HL-60 (cell line): ENCODE data around the gene CYP2D6.
"Not testable (repeated sequence)": the region's sequence is repeated elsewhere in the genome, so short reads cannot be mapped to it uniquely, and the experiment has no call there.

Experiments
- DNase-seq, 2 experiments: peaks; one replicate each; pipeline ENCODE4 v3.0.0-alpha.2; 2010 to 2020; ENCODE audit warnings: low read depth in 1 of 2, low spot score in 1 of 2
- H3K27ac ChIP-seq: fragments of 250-450 bp; sonication (Bioruptor Pico); replicated peaks from 2 replicates; pipeline ENCODE4 v1.5.1; 2020; ENCODE audit warnings: mild to moderate bottlenecking, moderate library complexity
- H3K27me3 ChIP-seq: fragments of 250-450 bp; sonication (Bioruptor Pico); 2 replicates; pipeline ENCODE4 v1.5.1; 2021; ENCODE audit warnings: mild to moderate bottlenecking, moderate library complexity; ENCODE audit not compliant: insufficient read depth, poor library complexity, severe bottlenecking
- H3K4me3 ChIP-seq: replicated peaks from 2 replicates; pipeline ENCODE4 v1.5.1; 2011; ENCODE audit warnings: mild to moderate bottlenecking, control low read depth, low read length; ENCODE audit not compliant: insufficient read depth
- GABPA ChIP-seq: IDR thresholded peaks from 2 replicates; pipeline ENCODE4 v1.6.1; 2012; ENCODE audit warnings: low read depth
- POLR2AphosphoS5 ChIP-seq: IDR thresholded peaks from 2 replicates; pipeline ENCODE4 v1.6.1; 2012; ENCODE audit warnings: low read depth
- SPI1 ChIP-seq: IDR thresholded peaks from 2 replicates; pipeline ENCODE4 v1.6.1; 2012; ENCODE audit warnings: low read depth, mild to moderate bottlenecking, borderline replicate concordance
- long read RNA-seq: library from polyadenylated mRNA; unstranded; transcript quantifications from one replicate; pipeline ENCODE4 v2.0.0, GENCODE V29; 2020
- TF ChIP-seq, protein P1 (sequence below): IDR thresholded peaks from one replicate; pipeline ENCODE4 v1.5.1; 2011; ENCODE audit warnings: low read length, control low read depth, inconsistent platforms; ENCODE audit not compliant: insufficient read depth
- TF ChIP-seq, protein P2 (sequence below): IDR thresholded peaks from 2 replicates; pipeline ENCODE4 v1.6.1; 2012; ENCODE audit warnings: low read depth; ENCODE audit not compliant: insufficient replicate concordance

Gene CYP2D6
- long read RNA-seq, partial matches to known transcripts, result 0 of 1 reads
- long read RNA-seq, other reads (novel, unspliced or antisense), result 1 of 1 reads

DNA sequence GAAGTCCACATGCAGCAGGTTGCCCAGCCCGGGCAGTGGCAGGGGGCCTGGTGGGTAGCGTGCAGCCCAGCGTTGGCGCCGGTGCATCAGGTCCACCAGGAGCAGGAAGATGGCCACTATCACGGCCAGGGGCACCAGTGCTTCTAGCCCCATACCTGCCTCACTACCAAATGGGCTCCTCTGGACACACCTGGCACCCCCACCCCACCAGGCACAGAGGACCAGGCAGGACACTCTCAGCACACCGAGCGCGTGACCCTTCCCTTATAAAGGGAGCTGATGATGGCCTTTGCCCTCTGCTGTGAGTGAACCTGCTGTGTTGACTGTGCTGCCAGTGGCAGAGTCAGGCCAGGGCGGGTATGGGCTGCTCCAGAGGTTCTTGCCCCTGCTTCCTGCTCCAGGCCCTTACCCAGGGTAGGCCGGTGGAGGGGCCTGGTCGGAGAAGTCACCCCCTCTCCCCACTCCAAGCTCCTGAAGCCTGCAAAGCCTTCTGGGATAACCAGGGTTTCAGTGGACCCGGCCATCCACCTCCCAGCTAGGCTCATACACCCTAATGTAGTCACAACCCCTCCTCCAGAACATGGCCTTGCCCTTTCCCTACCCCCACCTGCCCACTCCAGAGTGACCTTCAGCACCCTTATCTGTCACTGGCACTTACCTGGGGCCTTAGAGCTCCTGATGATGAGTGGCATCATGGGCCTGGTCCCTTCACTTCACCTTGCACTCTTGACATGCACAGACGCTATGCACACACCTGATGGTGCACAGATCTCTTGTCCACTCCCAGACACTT is at the start of gene CYP2D6:
CYP2D6 (minus strand) TSS at position 172 of the 793 bp plus-strand sequence; CDS start at position 153, 19 bp downstream.
- H3K4me3 ChIP-seq, DNase-seq, H3K27me3 ChIP-seq, H3K27ac ChIP-seq: not testable (repeated sequence)

DNA sequence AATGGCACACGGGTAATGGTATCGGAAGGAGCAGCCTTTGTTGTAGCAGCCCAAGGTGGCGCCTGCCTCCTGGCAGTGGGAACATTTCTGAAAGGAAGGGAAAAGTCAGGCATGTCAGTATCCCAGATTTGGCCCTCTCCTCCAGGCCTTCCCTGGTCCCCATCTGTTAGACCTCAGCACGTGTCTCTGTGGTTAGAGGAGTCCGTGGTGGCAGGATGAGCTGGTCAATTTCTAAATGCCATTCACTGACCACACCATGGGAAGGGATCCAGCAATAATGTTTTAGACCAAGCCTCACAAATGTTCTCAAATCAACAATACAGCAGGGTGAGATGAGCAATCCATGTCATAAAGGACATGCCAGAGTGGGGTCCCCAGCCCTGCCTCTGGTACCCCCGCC is 49.0 kb upstream of the CYP2D6 start:
- DNase-seq, result no peak
- no peak overlapping the region for H3K4me3 ChIP-seq
- TF ChIP-seq, protein P1, sequence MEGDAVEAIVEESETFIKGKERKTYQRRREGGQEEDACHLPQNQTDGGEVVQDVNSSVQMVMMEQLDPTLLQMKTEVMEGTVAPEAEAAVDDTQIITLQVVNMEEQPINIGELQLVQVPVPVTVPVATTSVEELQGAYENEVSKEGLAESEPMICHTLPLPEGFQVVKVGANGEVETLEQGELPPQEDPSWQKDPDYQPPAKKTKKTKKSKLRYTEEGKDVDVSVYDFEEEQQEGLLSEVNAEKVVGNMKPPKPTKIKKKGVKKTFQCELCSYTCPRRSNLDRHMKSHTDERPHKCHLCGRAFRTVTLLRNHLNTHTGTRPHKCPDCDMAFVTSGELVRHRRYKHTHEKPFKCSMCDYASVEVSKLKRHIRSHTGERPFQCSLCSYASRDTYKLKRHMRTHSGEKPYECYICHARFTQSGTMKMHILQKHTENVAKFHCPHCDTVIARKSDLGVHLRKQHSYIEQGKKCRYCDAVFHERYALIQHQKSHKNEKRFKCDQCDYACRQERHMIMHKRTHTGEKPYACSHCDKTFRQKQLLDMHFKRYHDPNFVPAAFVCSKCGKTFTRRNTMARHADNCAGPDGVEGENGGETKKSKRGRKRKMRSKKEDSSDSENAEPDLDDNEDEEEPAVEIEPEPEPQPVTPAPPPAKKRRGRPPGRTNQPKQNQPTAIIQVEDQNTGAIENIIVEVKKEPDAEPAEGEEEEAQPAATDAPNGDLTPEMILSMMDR, result no peak
- TF ChIP-seq POLR2AphosphoS5, result no peak
- TF ChIP-seq GABPA, result no peak
- no peak overlapping the region for H3K27ac ChIP-seq
- H3K27me3 ChIP-seq, result no peaks in the 10 kb centered on the region

DNA sequence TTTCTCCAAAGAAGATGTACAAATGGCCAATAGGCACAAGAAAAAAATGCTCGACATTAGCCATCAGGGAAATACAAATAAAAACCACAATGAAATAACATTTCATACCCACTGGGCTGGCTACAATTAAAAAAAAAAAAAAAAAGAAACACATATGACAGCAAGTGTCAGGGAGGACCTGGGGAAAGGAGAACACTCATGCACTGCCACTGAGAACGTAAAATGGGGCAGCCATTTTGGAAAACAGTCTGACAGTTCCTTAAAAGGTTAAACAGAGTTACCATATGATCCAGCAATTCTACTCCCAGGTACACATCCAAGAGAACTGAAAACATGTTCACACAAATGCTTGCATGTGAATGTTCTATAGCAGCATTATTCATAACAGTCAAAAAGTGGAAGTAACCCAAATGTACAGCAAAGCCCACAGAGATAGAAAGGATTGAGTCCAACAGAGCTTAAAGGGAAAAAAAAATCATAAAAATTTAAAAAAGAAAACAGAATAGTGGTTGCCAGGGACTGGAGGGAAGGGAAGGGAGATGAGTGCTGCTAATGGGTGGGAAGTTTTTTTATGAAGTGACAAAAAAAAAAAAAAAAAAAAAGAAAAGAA is 48.4 kb upstream of the CYP2D6 start:
- no peak for TF ChIP-seq POLR2AphosphoS5
- TF ChIP-seq GABPA, result no peak
- TF ChIP-seq, protein P1, result no peak
- TF ChIP-seq, protein P2, sequence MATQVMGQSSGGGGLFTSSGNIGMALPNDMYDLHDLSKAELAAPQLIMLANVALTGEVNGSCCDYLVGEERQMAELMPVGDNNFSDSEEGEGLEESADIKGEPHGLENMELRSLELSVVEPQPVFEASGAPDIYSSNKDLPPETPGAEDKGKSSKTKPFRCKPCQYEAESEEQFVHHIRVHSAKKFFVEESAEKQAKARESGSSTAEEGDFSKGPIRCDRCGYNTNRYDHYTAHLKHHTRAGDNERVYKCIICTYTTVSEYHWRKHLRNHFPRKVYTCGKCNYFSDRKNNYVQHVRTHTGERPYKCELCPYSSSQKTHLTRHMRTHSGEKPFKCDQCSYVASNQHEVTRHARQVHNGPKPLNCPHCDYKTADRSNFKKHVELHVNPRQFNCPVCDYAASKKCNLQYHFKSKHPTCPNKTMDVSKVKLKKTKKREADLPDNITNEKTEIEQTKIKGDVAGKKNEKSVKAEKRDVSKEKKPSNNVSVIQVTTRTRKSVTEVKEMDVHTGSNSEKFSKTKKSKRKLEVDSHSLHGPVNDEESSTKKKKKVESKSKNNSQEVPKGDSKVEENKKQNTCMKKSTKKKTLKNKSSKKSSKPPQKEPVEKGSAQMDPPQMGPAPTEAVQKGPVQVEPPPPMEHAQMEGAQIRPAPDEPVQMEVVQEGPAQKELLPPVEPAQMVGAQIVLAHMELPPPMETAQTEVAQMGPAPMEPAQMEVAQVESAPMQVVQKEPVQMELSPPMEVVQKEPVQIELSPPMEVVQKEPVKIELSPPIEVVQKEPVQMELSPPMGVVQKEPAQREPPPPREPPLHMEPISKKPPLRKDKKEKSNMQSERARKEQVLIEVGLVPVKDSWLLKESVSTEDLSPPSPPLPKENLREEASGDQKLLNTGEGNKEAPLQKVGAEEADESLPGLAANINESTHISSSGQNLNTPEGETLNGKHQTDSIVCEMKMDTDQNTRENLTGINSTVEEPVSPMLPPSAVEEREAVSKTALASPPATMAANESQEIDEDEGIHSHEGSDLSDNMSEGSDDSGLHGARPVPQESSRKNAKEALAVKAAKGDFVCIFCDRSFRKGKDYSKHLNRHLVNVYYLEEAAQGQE, result no peak
- no peak for TF ChIP-seq SPI1
- DNase-seq, result no peak
- no peak overlapping the region for H3K4me3 ChIP-seq
- no peaks in the 10 kb centered on the region for H3K27me3 ChIP-seq
- no peak overlapping the region for H3K27ac ChIP-seq

DNA sequence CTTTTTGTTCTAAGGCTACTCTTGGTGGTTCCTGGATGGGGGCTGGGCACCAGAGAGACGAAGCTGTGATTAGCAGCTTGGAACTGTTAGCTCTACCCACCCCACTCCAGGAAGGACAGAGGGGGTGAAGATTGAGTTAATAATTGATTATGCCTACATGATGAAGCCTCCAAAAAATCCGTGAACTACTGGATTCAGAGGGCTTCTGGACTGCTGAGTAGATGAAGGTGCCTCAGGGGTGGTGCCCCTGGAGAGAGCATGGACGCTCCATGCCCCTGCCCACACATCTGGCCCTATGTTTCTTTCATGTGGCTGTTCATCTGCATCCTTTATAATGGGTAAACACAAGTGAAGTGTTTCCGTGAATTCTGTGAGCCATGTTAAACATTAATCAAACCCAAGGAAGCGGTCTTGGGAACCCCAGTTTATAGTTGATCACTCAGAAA is 47.3 kb upstream of the CYP2D6 start:
- TF ChIP-seq, protein P1, result no peak
- TF ChIP-seq SPI1 (no peak), GABPA (no peak), POLR2AphosphoS5 (no peak)
- TF ChIP-seq, protein P2, result no peak
- Histone ChIP-seq H3K4me3 (no peak overlapping the region), H3K27me3 (no peaks in the 10 kb centered on the region), H3K27ac (no peak overlapping the region)
- DNase-seq, result no peak
